Brain pericyte (primary cell): ENCODE measurements around the gene TMEM45B.
"Not testable (repeated sequence)": the region's sequence is repeated elsewhere in the genome, so short reads cannot be mapped to it uniquely, and the experiment has no call there.

Source experiments
- DNase-seq: peaks from one replicate; pipeline ENCODE4 v3.0.0-alpha.2; 2012; ENCODE audit warnings: low read depth, low spot score

Gene TMEM45B

DNA sequence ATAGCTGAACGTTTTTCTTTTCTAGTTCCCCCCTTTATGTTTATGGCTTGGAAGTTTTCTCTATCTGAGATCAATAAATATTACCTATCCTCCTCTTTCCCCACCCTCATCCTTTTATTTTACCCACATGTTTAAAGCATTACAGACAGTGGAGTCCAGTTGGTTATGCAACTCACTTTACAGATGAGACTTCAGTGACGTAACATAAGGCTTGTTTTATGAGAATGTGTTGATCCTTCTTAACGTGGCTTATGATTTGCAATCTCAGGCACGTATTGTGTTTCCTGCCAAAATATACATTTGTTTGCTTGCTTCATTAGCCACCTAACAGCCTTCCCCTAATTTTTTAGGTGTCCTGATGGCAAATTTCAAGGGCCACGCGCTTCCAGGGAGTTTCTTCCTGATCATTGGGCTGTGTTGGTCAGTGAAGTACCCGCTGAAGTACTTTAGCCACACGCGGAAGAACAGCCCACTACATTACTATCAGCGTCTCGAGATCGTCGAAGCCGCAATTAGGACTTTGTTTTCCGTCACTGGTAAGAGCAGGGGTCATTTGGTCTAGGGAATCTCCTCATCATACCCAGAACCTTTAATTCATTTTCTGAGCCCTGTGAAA, 36.6 kb downstream of the TMEM45B start:
- no peak for DNase-seq

DNA sequence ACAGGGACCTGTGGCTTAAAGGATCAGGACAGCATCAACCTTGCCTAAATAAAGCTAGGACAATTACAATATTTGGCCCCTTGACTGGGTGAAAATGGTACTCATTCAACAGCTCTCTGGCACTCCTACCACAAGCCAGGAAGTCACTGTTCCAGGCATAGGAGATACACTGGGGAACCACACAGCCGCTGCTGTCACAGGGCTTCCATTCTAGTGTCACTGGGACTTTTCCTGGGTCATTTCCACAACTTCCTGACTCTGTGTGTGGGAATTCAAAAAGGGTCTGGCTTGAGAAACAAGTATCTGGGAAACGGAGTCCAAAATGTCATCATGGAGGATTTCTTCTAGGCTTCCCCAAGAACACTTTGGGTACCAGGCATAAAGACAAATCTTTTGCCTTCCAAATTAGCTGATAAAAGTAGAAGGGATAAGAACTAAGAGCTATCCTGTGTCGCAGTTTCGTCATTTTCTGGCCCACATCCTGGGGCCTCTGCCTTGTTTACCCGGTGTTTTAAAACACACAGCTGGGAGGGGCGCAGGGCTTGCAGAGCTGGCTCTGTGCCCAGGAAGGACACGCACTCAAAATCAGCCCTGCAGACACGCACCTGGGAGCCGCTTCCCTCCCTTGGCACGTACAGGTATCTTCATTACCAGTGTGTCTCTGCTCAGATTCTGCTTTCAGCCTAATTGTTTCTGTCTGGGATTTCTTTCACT, 38.0 kb downstream of the TMEM45B start:
- DNase-seq, result no peak

DNA sequence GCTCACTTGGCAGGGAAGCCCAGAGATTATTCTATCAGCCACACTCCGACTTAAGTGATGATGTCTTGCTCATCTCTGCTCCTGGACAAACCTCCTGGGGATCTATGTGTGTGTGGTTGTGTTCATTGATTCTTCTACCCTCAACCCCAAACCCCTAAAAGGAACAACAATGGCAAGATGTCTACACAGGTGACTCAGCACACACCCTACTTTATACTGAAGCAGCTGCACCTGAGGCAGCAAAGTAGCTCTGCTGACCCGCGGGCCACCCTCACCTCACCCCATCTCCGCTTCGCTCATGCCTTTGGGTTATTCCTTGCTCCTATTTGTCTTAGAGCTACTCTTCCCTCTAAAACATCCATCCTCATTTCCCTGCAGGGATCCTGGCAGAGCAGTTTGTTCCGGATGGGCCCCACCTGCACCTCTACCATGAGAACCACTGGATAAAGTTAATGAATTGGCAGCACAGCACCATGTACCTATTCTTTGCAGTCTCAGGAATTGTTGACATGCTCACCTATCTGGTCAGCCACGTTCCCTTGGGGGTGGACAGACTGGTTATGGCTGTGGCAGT, 38.7 kb downstream of the TMEM45B start:
- no peak for DNase-seq

DNA sequence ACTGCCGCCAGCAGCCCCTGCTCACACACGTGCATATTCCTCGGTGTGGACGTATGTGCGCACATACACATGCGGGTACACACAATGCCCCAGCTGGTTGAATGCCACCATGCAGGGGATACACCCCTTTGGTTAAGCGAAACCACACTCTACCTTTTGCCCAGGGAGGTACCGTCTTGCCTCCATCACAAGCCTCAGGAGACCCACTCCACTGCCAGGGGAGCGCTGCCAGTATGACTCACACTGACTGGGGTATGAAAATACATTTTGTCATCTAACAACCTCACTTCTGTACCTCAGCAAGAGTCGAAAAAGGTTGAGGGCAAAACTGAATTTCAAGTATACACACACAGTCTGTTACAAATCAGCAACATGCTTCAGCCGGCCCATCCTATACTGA, 39.4 kb downstream of the TMEM45B start:
- no peak for DNase-seq

DNA sequence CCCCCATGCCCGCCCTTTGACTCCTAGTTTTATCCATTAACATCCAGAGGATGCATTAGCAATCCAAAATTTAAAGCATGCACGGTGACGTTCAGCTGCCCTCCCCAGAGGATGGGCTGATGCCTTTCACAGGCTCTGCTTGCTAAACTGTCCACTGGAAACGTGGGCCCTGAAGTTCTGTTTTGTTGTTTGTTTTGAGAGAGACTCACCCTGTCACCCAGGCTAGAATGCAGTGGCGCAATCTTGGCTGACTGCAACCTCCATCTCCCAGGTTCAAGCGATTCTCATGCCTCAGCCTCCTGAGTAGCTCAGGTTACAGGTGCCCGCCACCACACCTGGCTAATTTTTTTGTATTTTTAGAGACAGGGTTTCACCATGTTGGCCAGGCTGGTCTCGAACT, 40.4 kb downstream of the TMEM45B start:
- DNase-seq, result no peak

DNA sequence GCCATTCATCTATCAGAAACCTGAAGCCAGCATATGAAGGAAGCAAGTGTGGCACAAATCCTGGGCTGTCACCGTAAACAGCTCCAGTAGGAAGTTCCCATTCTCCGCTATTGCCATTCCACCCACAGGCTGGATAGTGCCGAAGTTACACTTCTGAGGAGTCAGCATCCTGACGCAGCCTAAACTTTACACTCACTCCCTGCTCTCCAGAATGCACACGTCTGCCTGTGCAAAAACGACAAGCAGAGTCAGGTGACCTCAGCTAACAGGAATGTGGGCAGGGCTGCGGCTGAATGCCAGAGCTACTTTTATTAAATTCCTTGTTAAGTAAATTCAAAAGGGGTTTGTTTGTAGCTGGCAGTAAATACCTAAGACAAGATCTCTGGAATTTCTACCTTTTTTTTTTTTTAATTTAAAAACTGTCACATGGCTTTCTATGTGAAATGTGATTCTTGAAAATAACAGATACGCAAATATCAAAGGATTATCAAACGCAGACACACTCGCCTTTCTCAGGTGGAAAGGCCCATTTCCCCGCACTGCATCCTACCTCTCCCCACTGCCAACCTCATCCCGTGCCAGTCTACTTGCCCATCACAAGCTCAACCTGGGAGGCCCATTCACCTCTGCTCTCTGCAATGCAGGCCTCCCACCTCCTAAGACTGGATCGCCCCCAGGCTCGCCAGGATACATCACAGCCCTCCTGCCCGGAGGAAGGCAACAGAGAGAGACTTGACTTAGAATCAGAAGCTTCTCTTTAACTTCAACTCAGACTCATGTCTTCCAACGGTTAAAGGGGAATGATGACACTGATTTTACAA, 46.3 kb downstream of the TMEM45B start:
- DNase-seq, result no peak

DNA sequence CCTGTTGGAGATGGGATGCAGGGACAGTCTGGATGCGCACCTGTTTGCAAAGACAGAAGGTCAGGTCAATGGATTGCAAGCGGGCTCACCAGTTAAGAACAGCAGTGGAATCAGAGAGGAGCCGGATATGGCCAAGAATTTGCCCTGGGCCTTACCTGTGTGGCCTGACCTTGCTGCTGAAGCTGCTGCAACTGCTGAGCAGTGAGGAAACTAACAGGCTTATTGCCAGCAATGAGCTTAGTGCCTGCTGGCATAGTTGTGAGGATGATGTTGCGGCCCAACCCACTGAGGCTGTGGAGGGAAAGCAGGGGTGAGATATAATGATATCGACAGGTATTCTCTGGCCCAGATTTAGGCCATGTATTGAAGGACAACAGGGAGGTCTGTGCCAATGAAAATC, 49.2 kb downstream of the TMEM45B start:
- DNase-seq, result no peak

DNA sequence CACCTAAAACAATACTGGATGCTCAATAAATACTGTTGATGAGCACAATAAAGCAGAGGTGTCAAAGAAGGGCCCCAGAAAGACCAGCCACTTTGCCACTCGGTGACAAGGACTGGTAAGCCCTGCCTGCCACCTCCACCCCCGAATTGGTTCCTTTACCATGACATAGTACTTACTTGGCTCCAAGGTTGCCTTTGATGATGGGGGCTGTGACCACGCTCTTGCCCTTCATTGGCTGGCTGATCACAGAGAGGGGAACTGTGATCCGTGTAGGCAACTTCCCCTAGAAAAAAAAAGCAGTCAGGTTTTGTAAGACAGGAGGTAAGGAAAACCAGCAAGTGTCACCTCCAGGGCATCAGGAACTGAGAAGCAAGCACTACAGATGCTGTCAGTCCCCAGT, 50.1 kb downstream of the TMEM45B start:
- DNase-seq, result no peak

DNA sequence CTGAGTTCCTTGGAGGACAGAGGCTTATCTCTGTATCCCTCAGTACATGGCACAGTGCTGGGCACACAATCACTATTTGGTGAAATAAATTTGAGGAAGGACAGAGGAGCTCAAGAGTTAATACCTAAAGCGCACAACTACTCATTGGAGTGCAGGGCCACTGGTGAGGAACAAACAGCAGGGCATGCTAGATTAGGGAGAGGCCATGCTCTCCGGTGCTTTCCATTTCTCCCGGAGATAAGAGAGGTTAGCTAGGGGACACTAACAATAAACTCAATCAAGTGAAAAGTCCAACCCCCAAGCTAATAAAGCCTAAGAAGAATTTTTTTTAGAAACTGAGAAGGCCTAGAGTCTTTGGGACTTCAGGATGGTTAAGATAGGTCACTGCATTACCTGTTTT, 50.7 kb downstream of the TMEM45B start:
- DNase-seq, result no peak

DNA sequence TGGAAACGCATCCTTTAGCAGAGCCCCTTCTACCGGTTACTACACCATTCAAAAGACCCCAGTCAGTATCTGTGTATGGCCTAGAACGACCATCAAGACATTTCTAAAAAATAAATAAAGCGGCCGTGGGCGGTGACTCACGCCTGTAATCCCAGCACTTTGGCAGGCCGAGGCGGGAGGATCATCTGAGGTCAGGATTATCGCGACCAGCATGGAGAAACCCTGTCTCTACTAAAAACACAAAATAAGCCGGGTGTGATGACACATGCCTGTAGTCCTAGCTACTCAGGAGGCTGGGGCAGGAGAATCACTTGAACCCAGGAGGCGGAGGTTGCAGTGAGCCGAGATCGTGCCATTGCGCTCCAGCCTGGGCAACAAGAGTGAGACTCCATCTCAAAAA, 53.0 kb downstream of the TMEM45B start:
- not testable (repeated sequence) for DNase-seq

DNA sequence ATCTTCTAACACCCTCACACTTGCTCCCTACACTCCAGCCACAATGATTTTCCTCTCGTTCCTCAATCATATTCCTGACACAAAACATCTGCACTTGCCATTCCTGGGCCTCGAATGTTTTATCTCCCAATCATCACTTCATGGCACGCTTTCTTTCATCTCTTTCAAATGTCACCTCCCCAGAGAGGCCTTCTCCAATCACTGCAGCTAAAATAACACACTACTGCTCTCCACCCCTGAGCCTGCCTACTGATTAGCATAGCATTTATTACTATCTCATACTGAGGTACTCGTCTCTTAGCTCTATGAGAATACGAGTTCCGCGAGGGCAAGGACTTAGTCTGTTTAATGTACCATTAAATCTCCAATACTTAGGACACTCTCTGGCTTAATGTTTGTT, 56.3 kb downstream of the TMEM45B start:
- DNase-seq, result no peak

DNA sequence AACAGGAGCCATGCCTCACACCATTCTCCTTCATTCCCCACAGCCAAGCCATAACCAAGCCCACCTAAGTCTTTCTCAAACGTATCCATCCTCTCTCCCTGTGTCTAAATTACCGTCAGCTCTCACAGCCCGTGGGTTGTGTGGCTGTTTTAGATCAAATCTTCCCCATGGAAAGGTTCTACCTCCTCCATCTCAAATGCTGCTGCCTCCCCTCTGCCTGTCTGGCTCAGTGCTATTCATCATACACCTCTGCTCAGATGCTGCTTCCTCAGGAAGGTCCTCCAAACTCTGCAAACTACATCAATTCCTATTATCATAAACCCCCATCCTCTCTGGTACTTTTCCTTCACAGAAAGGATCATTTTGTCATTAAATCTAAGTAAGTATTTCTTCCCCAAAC, 64.7 kb downstream of the TMEM45B start:
- DNase-seq, result no peak

DNA sequence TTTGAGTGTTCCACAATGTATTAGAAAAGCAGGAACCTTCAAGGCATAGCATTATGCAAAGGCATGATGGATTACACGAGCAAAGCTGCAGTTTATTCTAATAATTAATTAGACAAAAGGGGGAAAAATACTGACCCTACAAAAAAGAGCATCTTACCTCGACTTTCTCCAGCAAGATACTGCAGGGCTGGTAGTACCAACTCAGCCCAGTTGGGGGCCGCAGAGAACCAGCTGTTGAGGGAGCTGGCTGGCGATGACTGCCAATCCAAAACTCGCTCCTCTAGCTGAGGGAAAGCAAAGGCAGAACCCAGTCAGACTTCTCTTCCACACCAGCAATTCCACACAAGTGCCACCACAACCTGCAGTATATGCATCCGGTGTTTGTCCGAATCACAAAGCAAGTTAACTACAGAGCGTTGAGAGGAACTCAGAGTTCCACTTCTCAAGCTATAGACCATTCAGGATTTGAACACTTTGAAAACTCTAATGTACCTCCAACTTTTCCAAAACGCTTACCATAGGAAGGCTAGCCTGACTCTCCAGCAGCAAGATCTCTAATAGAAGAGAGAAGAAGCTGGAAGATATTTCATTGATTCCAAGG, 66.0 kb downstream of the TMEM45B start:
- no peak for DNase-seq

DNA sequence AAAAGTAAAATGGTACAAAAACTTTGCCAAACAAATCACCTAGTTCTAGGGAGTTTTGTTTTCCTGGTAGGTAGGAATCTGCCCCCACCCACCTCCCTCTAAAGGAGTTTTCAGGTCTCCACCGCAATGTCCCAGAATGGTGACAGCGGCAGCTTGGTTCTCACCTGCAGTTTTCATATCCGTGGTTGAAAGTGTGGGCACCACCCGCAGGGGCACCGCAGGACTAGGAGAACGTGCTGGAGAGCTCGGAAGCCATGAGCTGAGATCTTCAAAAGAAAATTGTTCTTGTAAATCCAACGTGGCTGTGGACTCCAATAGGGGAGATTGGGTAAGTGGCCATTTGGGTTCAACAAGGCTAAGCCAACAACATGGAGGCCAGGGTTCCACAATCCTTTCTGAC, 68.9 kb downstream of the TMEM45B start:
- no peak for DNase-seq

DNA sequence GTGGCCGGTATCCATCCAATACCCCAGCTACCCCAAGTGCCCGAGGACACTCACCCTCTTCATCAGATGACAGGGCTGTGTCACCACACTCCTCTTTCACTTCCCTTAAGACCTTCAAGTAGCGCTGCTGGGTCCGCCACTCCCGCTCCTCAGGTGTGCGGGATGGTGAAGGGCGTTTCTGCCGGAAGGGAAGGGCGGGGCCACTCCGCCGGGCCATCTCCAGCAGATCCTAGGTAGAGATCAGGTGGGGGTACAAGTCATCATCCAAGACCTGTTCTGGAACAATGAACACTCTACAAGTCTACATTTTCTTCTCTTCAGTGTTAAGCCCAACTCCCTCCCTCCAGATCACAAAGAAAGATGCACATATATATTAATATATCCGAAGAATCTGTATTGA, 69.7 kb downstream of the TMEM45B start:
- no peak for DNase-seq

DNA sequence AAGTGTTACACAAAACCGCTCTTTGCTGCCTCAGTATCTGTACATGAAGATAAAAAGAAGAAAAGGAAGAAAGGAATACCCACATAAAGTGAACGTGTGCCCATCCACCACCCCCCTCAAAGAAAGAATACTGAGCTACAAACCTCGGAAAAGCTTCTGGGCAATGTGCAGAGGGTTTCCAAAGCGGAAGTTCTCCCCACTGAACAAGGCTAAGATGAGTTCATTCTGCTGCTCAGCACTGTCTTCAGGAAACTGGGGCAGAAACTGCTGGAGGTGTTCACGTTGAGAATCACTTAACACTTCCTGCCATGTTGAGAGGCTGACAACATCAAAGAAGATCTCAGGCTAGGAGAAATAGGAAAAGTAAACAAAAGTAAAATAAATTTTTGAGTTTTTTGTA, 72.8 kb downstream of the TMEM45B start:
- no peak for DNase-seq

DNA sequence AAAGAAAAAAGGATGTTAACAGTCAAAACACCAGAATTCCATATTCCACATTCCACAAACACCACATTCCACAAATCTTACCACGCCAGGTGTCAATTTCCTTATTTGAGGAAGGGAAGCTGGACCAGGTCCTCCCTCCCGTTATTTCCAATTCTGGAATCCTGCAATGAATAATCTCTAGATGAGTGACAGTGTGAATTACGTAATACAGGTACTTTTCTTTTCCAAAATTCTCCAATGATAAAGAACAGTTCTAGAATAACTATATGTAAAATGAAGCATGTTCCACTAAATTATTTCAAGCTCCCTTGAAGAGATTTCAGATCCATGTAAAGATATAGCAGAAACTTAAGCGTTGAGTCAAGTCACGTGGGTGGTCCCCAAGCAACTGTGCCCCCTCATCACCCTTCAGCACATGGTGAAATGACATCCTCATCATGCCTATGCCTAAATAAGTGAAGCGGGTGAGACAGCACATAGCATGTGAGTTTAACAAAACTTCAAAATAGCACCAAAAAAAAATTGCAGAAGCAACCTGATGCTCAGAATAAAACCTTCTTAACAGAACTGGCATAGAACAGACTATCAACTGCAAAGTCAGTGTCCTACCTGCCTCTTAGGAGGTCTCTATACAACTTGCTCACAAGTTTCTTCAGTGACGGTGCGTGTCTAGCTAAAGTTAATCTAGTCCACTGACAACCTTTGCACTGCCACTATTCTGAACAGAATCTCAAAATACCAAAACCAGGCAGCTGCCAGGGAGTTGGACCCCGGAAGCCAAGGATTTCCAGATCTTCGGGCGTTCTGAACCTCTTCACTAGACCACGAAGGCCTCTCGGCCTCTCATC, 78.9 kb downstream of the TMEM45B start:
- no peak for DNase-seq

DNA sequence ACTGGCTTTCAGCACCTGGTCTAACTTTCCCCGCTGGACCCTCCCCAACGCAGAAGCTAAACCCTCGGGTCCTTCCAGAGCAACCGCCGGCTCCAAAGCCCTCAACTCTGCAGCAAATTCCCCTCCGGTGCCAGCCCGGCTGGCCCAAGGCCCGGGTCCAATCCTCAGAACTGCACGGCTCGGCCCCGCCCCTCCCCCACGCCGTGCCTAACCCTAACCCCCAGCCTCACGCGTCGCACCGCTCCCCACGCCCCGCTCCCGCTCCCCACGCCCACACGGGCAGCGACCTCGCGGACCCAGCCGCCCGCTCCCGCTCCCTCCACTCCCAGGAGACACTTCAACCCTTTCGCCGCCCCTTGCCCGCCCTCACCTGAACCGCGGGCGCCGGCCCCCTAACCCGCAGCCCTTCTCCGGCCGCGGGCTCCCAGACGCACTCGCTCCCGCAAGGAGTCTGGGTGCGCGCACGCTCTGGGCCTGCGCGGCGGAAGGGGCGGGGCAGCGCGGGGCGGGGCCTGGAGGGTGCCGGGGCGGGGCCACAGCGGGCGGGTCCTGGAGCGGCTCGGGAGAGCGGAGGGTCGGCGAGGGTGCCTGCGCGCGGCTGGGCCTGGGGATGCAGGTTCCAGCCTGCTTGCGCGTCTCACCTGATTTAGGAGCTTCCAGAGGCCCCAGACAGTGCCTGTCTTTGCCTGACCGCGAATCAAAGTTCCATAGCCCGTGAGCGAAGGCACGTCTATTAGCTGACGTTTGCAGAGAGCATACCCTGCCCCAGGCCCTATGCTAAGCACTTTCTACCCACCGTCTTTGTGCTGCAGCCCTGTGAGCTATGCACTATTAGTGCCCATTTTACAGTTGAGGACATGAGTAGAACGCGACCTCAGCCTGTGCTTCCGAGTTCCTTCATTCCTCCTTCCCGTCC, 79.7 kb downstream of the TMEM45B start, which contains the start of gene NFRKB:
NFRKB (minus strand) TSS at position 453 of the 916 bp plus-strand sequence. CDS start 2,729 bp downstream, outside the sequence.
- DNase-seq, result peak; percentile 37

DNA sequence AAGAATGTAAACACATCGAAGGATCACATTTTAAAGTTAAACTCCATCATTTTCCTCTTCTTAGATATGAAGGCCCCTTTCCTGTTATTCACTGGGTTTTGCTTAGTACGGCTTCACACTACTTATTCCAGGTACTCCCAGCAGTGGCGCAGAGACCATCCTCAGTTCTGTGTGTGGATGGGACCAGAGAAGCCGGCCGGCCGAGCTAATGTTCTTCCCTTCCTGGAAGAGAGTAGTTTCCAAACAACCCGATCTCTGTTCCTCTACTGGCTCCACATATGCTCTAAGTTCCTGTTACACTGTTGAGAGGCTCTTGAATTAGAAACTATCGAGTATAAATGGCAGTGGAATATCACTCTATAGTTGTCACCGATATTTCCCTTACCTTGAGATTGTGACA, 80.4 kb downstream of the TMEM45B start:
- no peak for DNase-seq

DNA sequence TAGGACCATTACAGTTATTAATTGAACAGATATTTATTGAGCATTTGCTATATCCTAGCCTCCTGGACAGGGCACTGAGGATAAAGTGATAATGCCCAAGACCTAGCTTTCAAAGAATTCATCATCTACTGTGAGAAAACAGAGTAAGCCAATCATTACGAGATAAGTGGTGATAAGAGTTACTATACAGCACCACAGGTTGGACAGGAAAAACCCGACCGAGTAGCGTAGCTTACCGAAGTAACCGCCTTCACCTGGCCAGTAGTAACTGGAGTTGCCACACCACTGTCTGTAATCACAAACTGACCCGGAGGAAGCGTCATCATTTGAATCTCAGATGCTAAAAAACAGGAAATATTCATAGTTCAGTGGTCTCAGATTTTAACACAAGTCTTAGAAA, 89.8 kb downstream of the TMEM45B start:
- no peak for DNase-seq
